ENCODE data around the gene STUM. TPM values are rescaled to one million over a fixed set of nuclear protein-coding genes. Genes with fewer than 3 reads are reported as not detected.

STUM gene
- polyA plus RNA-seq, 2 of the 4 experiments (the other 2 are of a cell fraction) = not detected

GRCh38 chr1:226645279-226645976 lies 96.9 kb downstream of the STUM start (continued):
- no peak for TF ChIP-seq HOXB13 (CRISPR knock-in tag; IDR thresholded peaks at IDR 0.05; ENCODE audit: low read depth)

DNA sequence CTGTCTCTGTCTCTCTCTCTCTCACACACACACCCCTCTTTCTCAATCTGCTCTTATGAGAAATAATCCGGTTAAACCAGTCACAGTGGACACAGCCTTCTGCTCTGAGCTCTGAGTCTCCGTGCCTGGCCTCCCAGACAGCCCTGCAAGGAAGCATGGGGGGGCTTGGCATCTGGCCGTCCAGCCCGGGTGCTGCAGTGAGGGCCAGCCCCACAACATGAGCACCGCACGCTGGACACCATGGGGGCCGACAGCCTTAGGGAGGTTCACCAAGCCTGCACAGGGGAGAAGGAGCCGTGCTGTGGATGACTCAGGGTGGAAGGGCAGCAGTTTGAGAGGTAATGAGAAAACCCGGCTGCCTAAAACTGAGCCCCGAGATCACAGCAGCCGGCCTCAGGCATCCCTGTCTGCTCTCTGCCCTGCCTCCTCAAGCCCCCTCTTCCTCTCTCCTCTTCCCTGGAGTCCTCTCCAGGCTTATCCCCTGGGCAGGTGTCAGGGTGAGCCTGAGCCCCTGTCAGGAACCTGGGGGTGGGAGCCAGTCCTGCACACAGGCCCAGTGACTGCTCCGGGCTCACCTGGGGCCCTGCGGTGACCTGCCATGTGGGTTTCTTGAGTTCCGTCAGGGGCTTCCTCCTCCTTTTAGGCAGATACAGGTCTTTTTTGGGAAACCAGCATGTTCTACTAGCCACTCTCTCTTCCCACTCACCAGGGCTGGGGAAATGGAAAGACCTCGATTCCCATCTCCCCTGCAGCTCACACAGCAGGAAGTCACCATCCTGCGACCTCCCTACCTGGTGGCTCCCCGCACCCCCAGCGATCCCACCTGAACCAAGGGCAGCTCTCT lies 97.7 kb downstream of the STUM start:
- ChIA-PET POLR2A (no interaction called here), CTCF (no interaction called here)
- TF ChIP-seq ZFP36 (IDR thresholded peaks at IDR 0.05; ENCODE audit: borderline replicate concordance, partially characterized antibody) (no peak), POLR2AphosphoS2 (conservative IDR thresholded peaks at IDR 0.05; ENCODE audit: low read length) (no peak), MAX (IDR thresholded peaks at IDR 0.05) (no peak), SREBF2 (IDR thresholded peaks at IDR 0.05) (no peak), PBX3 (IDR thresholded peaks at IDR 0.05) (no peak), CTCF (IDR thresholded peaks at IDR 0.05) (no peak), CEBPB (IDR thresholded peaks at IDR 0.05) (no peak), RAD21 (conservative IDR thresholded peaks at IDR 0.05 in 1 of 2, IDR thresholded peaks at IDR 0.05 in 1 of 2) (no peak), ZC3H11A (IDR thresholded peaks at IDR 0.05) (no peak), POLR2A (IDR thresholded peaks at IDR 0.05; ENCODE audit: low read length) (no peak), FOSB (CRISPR knock-in tag; IDR thresholded peaks at IDR 0.05) (no peak), ZNF302 (CRISPR knock-in tag; IDR thresholded peaks at IDR 0.05) (no peak), CBX8 (IDR thresholded peaks at IDR 0.05) (no peak), SMC3 (IDR thresholded peaks at IDR 0.05) (no peak), NPAS2 (CRISPR knock-in tag; IDR thresholded peaks at IDR 0.05; ENCODE audit: borderline replicate concordance) (no peak), EP300 (IDR thresholded peaks at IDR 0.05) (no peak), CHD2 (IDR thresholded peaks at IDR 0.05; ENCODE audit: low read length, partially characterized antibody) (no peak), MAZ (IDR thresholded peaks at IDR 0.05; ENCODE audit: borderline replicate concordance, low read depth, low read length) (no peak)
- TF ChIP-seq, protein P1, sequence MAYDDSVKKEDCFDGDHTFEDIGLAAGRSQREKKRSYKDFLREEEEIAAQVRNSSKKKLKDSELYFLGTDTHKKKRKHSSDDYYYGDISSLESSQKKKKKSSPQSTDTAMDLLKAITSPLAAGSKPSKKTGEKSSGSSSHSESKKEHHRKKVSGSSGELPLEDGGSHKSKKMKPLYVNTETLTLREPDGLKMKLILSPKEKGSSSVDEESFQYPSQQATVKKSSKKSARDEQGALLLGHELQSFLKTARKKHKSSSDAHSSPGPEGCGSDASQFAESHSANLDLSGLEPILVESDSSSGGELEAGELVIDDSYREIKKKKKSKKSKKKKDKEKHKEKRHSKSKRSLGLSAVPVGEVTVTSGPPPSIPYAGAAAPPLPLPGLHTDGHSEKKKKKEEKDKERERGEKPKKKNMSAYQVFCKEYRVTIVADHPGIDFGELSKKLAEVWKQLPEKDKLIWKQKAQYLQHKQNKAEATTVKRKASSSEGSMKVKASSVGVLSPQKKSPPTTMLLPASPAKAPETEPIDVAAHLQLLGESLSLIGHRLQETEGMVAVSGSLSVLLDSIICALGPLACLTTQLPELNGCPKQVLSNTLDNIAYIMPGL (CRISPR knock-in tag; IDR thresholded peaks at IDR 0.05; ENCODE audit: borderline replicate concordance) = no peak
- Histone ChIP-seq H3K27ac (no peak overlapping the region), H3K4me3 (no peak overlapping the region), H3K9me3 (no peaks in the 10 kb centered on the region), H3K4me2 (no peak overlapping the region), H3K4me1 (no peaks in the 10 kb centered on the region)
- WGBS (ENCODE audit: missing lambda C conversion rate) = 80% methylated on average over 18 of the region's 18 CpGs
- DNase-seq (ENCODE audit: low read depth in 1 of 2, low spot score in 1 of 2) (no peak), FAIRE-seq (no peak), ATAC-seq (no peak)

Data from A549 (cell line).